H9 (cell line): Measurements from ENCODE around the gene CTIF. TPM values are rescaled to one million over a fixed set of nuclear protein-coding genes. Genes with fewer than 3 reads are reported as not detected.

Experiments used
- DNase-seq: peaks from one replicate; pipeline ENCODE4 v3.0.0-alpha.2; 2017
- H2AFZ ChIP-seq: one replicate; pipeline ENCODE4 v1.6.1; 2013; ENCODE audit warnings: mild to moderate bottlenecking, low read length, control low read depth, moderate library complexity
- H2AK5ac ChIP-seq: 2 replicates; pipeline ENCODE4 v1.6.1; 2013; ENCODE audit warnings: low read length, control low read depth, mixed read lengths; ENCODE audit not compliant: insufficient read length
- H2BK120ac ChIP-seq: one replicate; pipeline ENCODE4 v1.6.1; 2013; ENCODE audit warnings: low read depth, mild to moderate bottlenecking, low read length, control low read depth, inconsistent platforms; ENCODE audit not compliant: poor library complexity, severe bottlenecking
- H2BK12ac ChIP-seq: 2 replicates; pipeline ENCODE4 v1.6.1; 2013; ENCODE audit warnings: low read length, control low read depth, mixed read lengths, low read depth; ENCODE audit not compliant: insufficient read length
- H2BK15ac ChIP-seq: 2 replicates; pipeline ENCODE4 v1.6.1; 2013; ENCODE audit warnings: low read depth, low read length, control low read depth
- H2BK20ac ChIP-seq: one replicate; pipeline ENCODE4 v1.6.1; 2013; ENCODE audit warnings: low read depth, mild to moderate bottlenecking, low read length, control low read depth, inconsistent platforms; ENCODE audit not compliant: poor library complexity, severe bottlenecking
- H2BK5ac ChIP-seq: 2 replicates; pipeline ENCODE4 v1.6.1; 2013; ENCODE audit warnings: low read length, control low read depth, mixed read lengths; ENCODE audit not compliant: insufficient read length
- H3K14ac ChIP-seq: 2 replicates; pipeline ENCODE4 v1.6.1; 2013; ENCODE audit warnings: low read length, control low read depth; ENCODE audit not compliant: insufficient read depth
- H3K18ac ChIP-seq: 2 replicates; pipeline ENCODE4 v1.6.1; 2013; ENCODE audit warnings: low read depth, mild to moderate bottlenecking, mixed read lengths, low read length, control low read depth; ENCODE audit not compliant: insufficient read length
- H3K23ac ChIP-seq: 2 replicates; pipeline ENCODE4 v1.6.1; 2013; ENCODE audit warnings: low read length, control low read depth, mixed read lengths, low read depth; ENCODE audit not compliant: insufficient read length
- H3K23me2 ChIP-seq: 2 replicates; pipeline ENCODE4 v1.6.1; 2013; ENCODE audit warnings: low read depth, mild to moderate bottlenecking, mixed read lengths, low read length, control low read depth; ENCODE audit not compliant: insufficient read length, poor library complexity, severe bottlenecking
- H3K27ac ChIP-seq: 2 replicates; pipeline ENCODE4 v1.5.1; 2013; ENCODE audit warnings: low read length, control low read depth, mixed read lengths, low read depth; ENCODE audit not compliant: insufficient read length
- H3K27me3 ChIP-seq: 2 replicates; pipeline ENCODE4 v1.6.1; 2013; ENCODE audit warnings: low read length, control low read depth, inconsistent platforms; ENCODE audit not compliant: insufficient read depth
- H3K4ac ChIP-seq: 2 replicates; pipeline ENCODE4 v1.6.1; 2013; ENCODE audit warnings: low read depth, mild to moderate bottlenecking, control low read depth, inconsistent platforms, low read length, moderate library complexity
- H3K4me1 ChIP-seq: 2 replicates; pipeline ENCODE4 v1.6.1; 2013; ENCODE audit warnings: low read length, control low read depth, inconsistent platforms; ENCODE audit not compliant: insufficient read depth
- H3K4me2 ChIP-seq: 2 replicates; pipeline ENCODE4 v1.6.1; 2013; ENCODE audit warnings: low read length, control low read depth, mixed read lengths; ENCODE audit not compliant: insufficient read length, insufficient read depth
- H3K56ac ChIP-seq: 2 replicates; pipeline ENCODE4 v1.6.1; 2013; ENCODE audit warnings: low read depth, mild to moderate bottlenecking, mixed read lengths, low read length, control low read depth; ENCODE audit not compliant: insufficient read length
- H3K79me1 ChIP-seq: 2 replicates; pipeline ENCODE4 v1.6.1; 2013; ENCODE audit warnings: low read depth, mild to moderate bottlenecking, moderate library complexity, low read length, control low read depth, inconsistent platforms; ENCODE audit not compliant: insufficient read depth, poor library complexity, severe bottlenecking
- H3K79me2 ChIP-seq: 2 replicates; pipeline ENCODE4 v1.6.1; 2013; ENCODE audit warnings: low read length, control low read depth, inconsistent platforms; ENCODE audit not compliant: insufficient read depth
- H3K9ac ChIP-seq: 2 replicates; pipeline ENCODE4 v1.6.1; 2013; ENCODE audit warnings: low read length, control low read depth, mixed read lengths; ENCODE audit not compliant: insufficient read length; ENCODE audit errors: extremely low read depth
- H3K9me3 ChIP-seq: one replicate; pipeline ENCODE4 v1.6.1; 2013; ENCODE audit warnings: low read depth, low read length, inconsistent platforms; ENCODE audit not compliant: control insufficient read depth
- H3T11ph ChIP-seq: one replicate; pipeline ENCODE4 v1.6.1; 2013; ENCODE audit warnings: mild to moderate bottlenecking, low read length, control low read depth, inconsistent platforms
- H4K20me1 ChIP-seq: one replicate; pipeline ENCODE4 v1.6.1; 2013; ENCODE audit not compliant: control insufficient read depth, insufficient read length, insufficient read depth
- H4K5ac ChIP-seq: 2 replicates; pipeline ENCODE4 v1.6.1; 2013; ENCODE audit warnings: low read depth, mild to moderate bottlenecking, mixed read lengths, low read length, control low read depth; ENCODE audit not compliant: insufficient read length
- H4K8ac ChIP-seq: replicated peaks from 2 replicates; pipeline ENCODE4 v1.6.1; 2013; ENCODE audit warnings: low read length, control low read depth, mixed read lengths, low read depth; ENCODE audit not compliant: insufficient read length
- H4K91ac ChIP-seq: 2 replicates; pipeline ENCODE4 v1.6.1; 2013; ENCODE audit warnings: low read depth, mild to moderate bottlenecking, moderate library complexity, mixed read lengths, low read length, control low read depth; ENCODE audit not compliant: insufficient read length
- H3K27ac Mint-ChIP-seq, 3 experiments: 2 replicates in 2 of 3; 3 replicates in 1 of 3; pipeline ENCODE4 v1.8.0; 2020 to 2021; ENCODE audit warnings: mixed read lengths in 3 of 3, mild to moderate bottlenecking in 1 of 3, moderate library complexity in 1 of 3
- H3K27me3 Mint-ChIP-seq: 2 replicates; pipeline ENCODE4 v1.8.0; 2021; ENCODE audit warnings: low read depth, mild to moderate bottlenecking, moderate library complexity, mixed read lengths
- H3K36me3 Mint-ChIP-seq, 3 experiments: 2 replicates in 2 of 3; 3 replicates in 1 of 3; pipeline ENCODE4 v1.8.0; 2020 to 2021; ENCODE audit warnings: low read depth in 3 of 3, mixed read lengths in 3 of 3; ENCODE audit not compliant: insufficient read depth in 1 of 3
- H3K4me1 Mint-ChIP-seq, 2 experiments: 2 replicates each; pipeline ENCODE4 v1.8.0; 2020; ENCODE audit warnings: mixed read lengths in 2 of 2
- H3K4me3 Mint-ChIP-seq, 2 experiments: 2 replicates in 1 of 2; 3 replicates in 1 of 2; pipeline ENCODE4 v1.8.0; 2020 to 2021; ENCODE audit warnings: mild to moderate bottlenecking in 2 of 2, mixed read lengths in 2 of 2, moderate library complexity in 1 of 2
- H3K9me3 Mint-ChIP-seq, 2 experiments: 2 replicates in 1 of 2; 3 replicates in 1 of 2; pipeline ENCODE4 v1.8.0; 2020; ENCODE audit warnings: mild to moderate bottlenecking in 2 of 2, mixed read lengths in 2 of 2, moderate library complexity in 1 of 2
- WGBS: extraction: QIAGEN DNeasy Blood & Tissue Kit; methylation state at CpG from one replicate; pipeline ENCODE4 v1.1.7; 2013; ENCODE audit warnings: missing lambda C conversion rate, low lambda C conversion rate, mixed read lengths; ENCODE audit not compliant: insufficient read length; ENCODE audit errors: extremely low coverage; 5-methylcytosine and 5-hydroxymethylcytosine counted together
- total RNA-seq: library from RNA; stranded (reverse); gene quantifications from 2 replicates; pipeline ENCODE4 v1.2.1, GENCODE V29; 2021
- TF ChIP-seq, protein P1 (sequence below): fragments of 200-600 bp; sonication (generic); conservative IDR thresholded peaks from 3 replicates; pipeline ENCODE4 v1.8.0; 2021; ENCODE audit warnings: antibody characterized with exemption, mild to moderate bottlenecking

The CTIF gene
- total RNA-seq, 1 experiment from 2014 or later = 15.8 TPM

DNA sequence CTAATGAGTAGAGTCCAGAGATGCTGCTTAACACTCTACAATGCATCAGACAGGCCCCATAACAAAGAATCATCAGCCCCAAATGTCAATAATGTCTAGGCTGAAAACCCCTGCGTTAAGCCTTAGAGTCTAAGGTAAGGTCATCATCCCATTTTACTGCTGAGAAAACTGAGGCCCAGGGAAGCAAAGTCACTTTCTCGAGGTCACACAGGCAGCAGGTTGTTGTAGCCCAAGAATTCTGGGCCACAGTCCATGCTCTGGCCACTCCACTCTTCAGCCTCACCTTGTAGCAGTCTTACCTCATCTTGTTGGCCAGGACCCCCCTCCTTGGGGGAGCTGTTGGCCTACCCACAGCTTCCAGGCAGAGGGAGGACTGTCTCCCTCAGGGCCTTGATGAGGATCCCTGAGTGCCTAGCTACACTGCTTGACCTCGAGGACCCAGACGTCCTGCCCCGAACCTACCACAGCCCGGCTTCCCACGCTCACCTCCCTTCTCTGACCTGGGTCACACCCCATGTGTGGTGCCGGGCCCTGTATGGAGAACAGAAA lies 357.6 kb downstream of the CTIF start:
- Histone ChIP-seq H3K79me2 (no peaks in the 10 kb centered on the region), H2BK5ac (no peak overlapping the region), H2AK5ac (no peak overlapping the region), H3K4me1 (no peaks in the 10 kb centered on the region), H4K5ac (no peak overlapping the region), H3K23me2 (no peaks in the 10 kb centered on the region), H2BK120ac (no peak overlapping the region), H4K8ac (no peak overlapping the region), H3K14ac (no peak overlapping the region; the same call in 1 of the 2 replicates), H3K9ac (no peak overlapping the region), H3K27me3 (no peaks in the 10 kb centered on the region), H3T11ph (no peak overlapping the region), H3K56ac (no peak overlapping the region), H3K79me1 (no peaks in the 10 kb centered on the region), H2BK15ac (no peak overlapping the region), H2BK20ac (no peak overlapping the region), H3K4me2 (no peak overlapping the region), H2BK12ac (no peak overlapping the region), H3K4ac (no peak overlapping the region), H2AFZ (no peak overlapping the region), H4K20me1 (no peaks in the 10 kb centered on the region), H3K23ac (no peak overlapping the region), H4K91ac (no peak overlapping the region), H3K9me3 (no peaks in the 10 kb centered on the region), H3K18ac (no peak overlapping the region), H3K27ac (no peak overlapping the region)
- Mint-ChIP-seq H3K36me3 (no peaks in the 10 kb centered on the region), H3K9me3 (peaks cover 0 to 3% of the 10 kb centered on the region in 2 experiments; a peak in 2 of 5 replicates), H3K27me3 (no peaks in the 10 kb centered on the region), H3K27ac (no peak overlapping the region), H3K4me3 (no peak overlapping the region), H3K4me1 (peaks cover 8 to 15% of the 10 kb centered on the region in 2 experiments)
- DNase-seq = no peak
- WGBS = no CpG with 5 or more reads among the region's 8 CpGs
- TF ChIP-seq, protein P1, sequence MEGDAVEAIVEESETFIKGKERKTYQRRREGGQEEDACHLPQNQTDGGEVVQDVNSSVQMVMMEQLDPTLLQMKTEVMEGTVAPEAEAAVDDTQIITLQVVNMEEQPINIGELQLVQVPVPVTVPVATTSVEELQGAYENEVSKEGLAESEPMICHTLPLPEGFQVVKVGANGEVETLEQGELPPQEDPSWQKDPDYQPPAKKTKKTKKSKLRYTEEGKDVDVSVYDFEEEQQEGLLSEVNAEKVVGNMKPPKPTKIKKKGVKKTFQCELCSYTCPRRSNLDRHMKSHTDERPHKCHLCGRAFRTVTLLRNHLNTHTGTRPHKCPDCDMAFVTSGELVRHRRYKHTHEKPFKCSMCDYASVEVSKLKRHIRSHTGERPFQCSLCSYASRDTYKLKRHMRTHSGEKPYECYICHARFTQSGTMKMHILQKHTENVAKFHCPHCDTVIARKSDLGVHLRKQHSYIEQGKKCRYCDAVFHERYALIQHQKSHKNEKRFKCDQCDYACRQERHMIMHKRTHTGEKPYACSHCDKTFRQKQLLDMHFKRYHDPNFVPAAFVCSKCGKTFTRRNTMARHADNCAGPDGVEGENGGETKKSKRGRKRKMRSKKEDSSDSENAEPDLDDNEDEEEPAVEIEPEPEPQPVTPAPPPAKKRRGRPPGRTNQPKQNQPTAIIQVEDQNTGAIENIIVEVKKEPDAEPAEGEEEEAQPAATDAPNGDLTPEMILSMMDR = no peak
